K562 (cell line): Measurements from ENCODE around the gene RCOR3. TPM values are rescaled to one million over a fixed set of nuclear protein-coding genes. Genes with fewer than 3 reads are reported as not detected.

Experiments
- ATAC-seq: fragments of 200-7000 bp; cut with Tn5 transposase; 3 replicates; pipeline ENCODE4 v1.9.1; 2020; ENCODE audit warnings: moderate library complexity
- BruUV-seq: library from RNA; stranded (reverse); fragments of 400-500 nt; replicated peaks from 2 replicates; lab custom pipeline; 2021; lab: Mats Ljungman, UMichigan
- CTCF ChIA-PET: fragments of 300-600 bp; formaldehyde crosslinking; extraction: SDS; loops from one replicate; lab custom pipeline; 2021; ENCODE audit warnings: low intra/inter-chr PET ratio; lab: Yijun Ruan, JAX
- POLR2A ChIA-PET: fragments of 300-600, 350-650 bp; sonication (Branson Sonifier 250); formaldehyde crosslinking; extraction: SDS; loops from one replicate; lab custom pipeline; 2021; ENCODE audit warnings: antibody characterized with exemption, inconsistent platforms; lab: Yijun Ruan, JAX
- DNase-seq, 4 experiments: peaks; one replicate each; pipeline versions ENCODE4 v3.0.0 to v3.0.0-alpha.2; 2011 to 2018; ENCODE audit warnings: low spot score in 3 of 4, mixed read lengths in 3 of 4; ENCODE audit errors: extremely low read depth in 1 of 4
- FAIRE-seq: peaks from 2 replicates; lab custom pipeline; 2011; peaks lifted over from hg19 to GRCh38; lab: Jason Lieb, UNC
- H2AFZ ChIP-seq: 2 replicates; pipeline ENCODE4 v1.6.0; 2011; ENCODE audit warnings: low read depth, low read length, control low read depth, inconsistent platforms
- H3K27ac ChIP-seq: fragments of 200-600 bp; 3 replicates; pipeline ENCODE4 v1.8.0; 2011; ENCODE audit warnings: low read depth, mild to moderate bottlenecking, control low read depth, inconsistent platforms, low read length, moderate library complexity, mixed read lengths; ENCODE audit errors: extremely low read depth
- H3K27me3 ChIP-seq, 2 experiments: fragments of 300-600 bp in 1 of 2; 2 replicates in 1 of 2; 3 replicates in 1 of 2; pipeline versions ENCODE4 v1.6.0 to v1.8.0; 2011; ENCODE audit warnings: inconsistent platforms in 2 of 2, low read length in 2 of 2, mild to moderate bottlenecking in 1 of 2, mixed read lengths in 1 of 2, moderate library complexity in 1 of 2; ENCODE audit not compliant: control insufficient read depth in 2 of 2, insufficient read depth in 2 of 2
- H3K36me3 ChIP-seq: fragments of 300-600 bp; 3 replicates; pipeline ENCODE4 v1.8.0; 2011; ENCODE audit warnings: mild to moderate bottlenecking, low read length, inconsistent platforms; ENCODE audit not compliant: control insufficient read depth, insufficient read depth
- H3K4me1 ChIP-seq, 2 experiments: fragments of 200-600 bp in 1 of 2; replicated peaks in 1 of 2; 2 replicates in 1 of 2; 3 replicates in 1 of 2; pipeline versions ENCODE4 v1.5.1 to v1.8.0; 2011; ENCODE audit warnings: inconsistent platforms in 2 of 2, low read length in 2 of 2, mild to moderate bottlenecking in 1 of 2, mixed read lengths in 1 of 2, moderate library complexity in 1 of 2; ENCODE audit not compliant: control insufficient read depth in 2 of 2, insufficient read depth in 2 of 2
- H3K4me2 ChIP-seq: 2 replicates; pipeline ENCODE4 v1.6.1; 2011; ENCODE audit warnings: low read length, control low read depth, inconsistent platforms, mixed read lengths; ENCODE audit not compliant: insufficient read depth
- H3K4me3 ChIP-seq: fragments of 200-600 bp; sonication (generic), shearing (Covaris generic); 2 replicates; pipeline ENCODE4 v1.5.1; 2016; ENCODE audit warnings: control low read depth, inconsistent platforms
- H3K79me2 ChIP-seq: fragments of 200-600 bp; 3 replicates; pipeline ENCODE4 v1.8.0; 2011; ENCODE audit warnings: low read length, inconsistent platforms; ENCODE audit not compliant: control insufficient read depth, insufficient read depth
- H3K9ac ChIP-seq, 2 experiments: 2 replicates each; pipeline versions ENCODE4 v1.6.0 to v1.6.1; 2011; ENCODE audit warnings: low read depth in 2 of 2, low read length in 2 of 2, control low read depth in 1 of 2, inconsistent platforms in 1 of 2, mild to moderate bottlenecking in 1 of 2, mixed read lengths in 1 of 2; ENCODE audit not compliant: insufficient read depth in 1 of 2
- H3K9me1 ChIP-seq: one replicate; pipeline ENCODE4 v1.6.0; 2011; ENCODE audit warnings: inconsistent platforms, mild to moderate bottlenecking, low read length, moderate library complexity; ENCODE audit not compliant: control insufficient read depth, insufficient read depth
- H3K9me3 ChIP-seq: replicated peaks from 2 replicates; pipeline ENCODE4 v1.5.1; 2011; ENCODE audit warnings: low read depth, low read length, inconsistent platforms; ENCODE audit not compliant: control insufficient read depth, insufficient read depth
- H4K20me1 ChIP-seq: replicated peaks from 2 replicates; pipeline ENCODE4 v1.6.1; 2011; ENCODE audit warnings: low read length, inconsistent platforms, mixed read lengths; ENCODE audit not compliant: control insufficient read depth, insufficient read depth
- CBX3 ChIP-seq, 2 experiments: IDR thresholded peaks; 1 replicate in 1 of 2; 2 replicates in 1 of 2; pipeline ENCODE4 v1.6.1; 2012; ENCODE audit warnings: inconsistent platforms in 2 of 2, low read length in 2 of 2, borderline replicate concordance in 1 of 2, control low read depth in 1 of 2
- CEBPG ChIP-seq, 3 experiments: fragments of 200-800 bp in 1 of 3; sonication (Bioruptor generic) in 1 of 3; sonication (generic) in 1 of 3; formaldehyde crosslinking in 1 of 3; IDR thresholded peaks in 2 of 3; conservative IDR thresholded peaks in 1 of 3; 2 replicates each; pipeline versions ENCODE4 v1.6.1 to v1.8.0; 2016 to 2022; ENCODE audit warnings: missing compliant biosample characterization in 2 of 3, missing genetic modification characterization in 2 of 3, mild to moderate bottlenecking in 1 of 3, missing genetic modification reagents in 1 of 3
- JUN ChIP-seq, 2 experiments: sonication (generic) in 1 of 2; formaldehyde crosslinking in 1 of 2; IDR thresholded peaks; 2 replicates each; pipeline versions ENCODE4 v1.6.1 to v1.8.0; 2012 to 2022; ENCODE audit warnings: borderline replicate concordance in 2 of 2, mild to moderate bottlenecking in 2 of 2, improper control_type of control experiment in 1 of 2, low read depth in 1 of 2, low read length in 1 of 2, missing genetic modification reagents in 1 of 2
- RBM25 ChIP-seq: fragments of 200-400 bp; formaldehyde crosslinking; IDR thresholded peaks from 2 replicates; pipeline ENCODE4 v1.6.1; 2018; ENCODE audit warnings: low read length, low read depth, moderate library complexity; ENCODE audit not compliant: severe bottlenecking
- RREB1 ChIP-seq: fragments of 250-450 bp; sonication (Bioruptor Pico); IDR thresholded peaks from 2 replicates; pipeline ENCODE4 v1.4.0; 2020
- SMARCA4 ChIP-seq: fragments of 450-650 bp; IDR thresholded peaks from 2 replicates; pipeline ENCODE4 v1.6.1; 2016
- SOX6 ChIP-seq: fragments of 450-650 bp; IDR thresholded peaks from 2 replicates; pipeline ENCODE4 v1.6.1; 2014; ENCODE audit warnings: mild to moderate bottlenecking
- TCF7 ChIP-seq: sonication (generic); IDR thresholded peaks from 2 replicates; pipeline ENCODE4 v1.6.1; 2016; ENCODE audit warnings: antibody characterized with exemption, borderline replicate concordance
- TRIM28 ChIP-seq: fragments of 450-650 bp; IDR thresholded peaks from 2 replicates; pipeline ENCODE4 v1.6.1; 2017
- ZNF277 ChIP-seq: fragments of 250-450 bp; sonication (Bioruptor Pico); IDR thresholded peaks from 2 replicates; pipeline ENCODE4 v1.8.0; 2022; ENCODE audit warnings: inconsistent platforms, mild to moderate bottlenecking, moderate library complexity, borderline replicate concordance
- ZNF354B ChIP-seq: fragments of 250-450 bp; sonication (Bioruptor Pico); IDR thresholded peaks from 2 replicates; pipeline ENCODE4 v1.4.0; 2020
- ZNF75A ChIP-seq: fragments of 450-650 bp; formaldehyde crosslinking; IDR thresholded peaks from 2 replicates; pipeline ENCODE4 v1.4.0; 2020; ENCODE audit warnings: mild to moderate bottlenecking
- WGBS: fragments of 100-300 bp; shearing (Covaris generic); methylation state at CpG from one replicate; pipeline ENCODE4 v1.1.6; 2016; ENCODE audit warnings: low coverage, mixed read lengths; ENCODE audit not compliant: insufficient coverage; ENCODE audit errors: missing lambda C conversion rate; 5-methylcytosine and 5-hydroxymethylcytosine counted together
- in situ Hi-C: fragments of 300-500 bp; cut with MboI; formaldehyde crosslinking; loops from 4 replicates; pipeline ENCODE4 v1.15.0; 2018; ENCODE audit warnings: inconsistent platforms, mixed read lengths
- intact Hi-C: fragments of 100-400 bp; cut with micrococcal nuclease; formaldehyde crosslinking; loops from 2 replicates; pipeline ENCODE4 v1.14.2; 2022
- polyA plus RNA-seq, 8 experiments: library from polyadenylated mRNA; depleted of rRNA in 4 of 8; stranded (reverse) in 5 of 8; unstranded in 3 of 8; fragments of >200 nt; fragmentation: Nextera tagmentation in 2 of 8; fragmentation: Illumina TruSeq in 1 of 8; extraction: Ambion mirVana in 2 of 8; extraction: Trizol in 1 of 8; gene quantifications; 2 replicates each; pipeline versions ENCODE4 v1.2.1 to v1.2.3, GENCODE V29; 2011 to 2014; ENCODE audit warnings: inconsistent platforms in 1 of 8, missing spikeins in 1 of 8
- total RNA-seq, 7 experiments: library from RNA; depleted of rRNA in 6 of 7; stranded (reverse); fragments of >200 nt in 6 of 7; fragmentation: Illumina TruSeq in 2 of 7; extraction: Trizol in 2 of 7; gene quantifications; 2 replicates each; pipeline versions ENCODE4 v1.2.1 to v1.2.3, GENCODE V29; 2011 to 2021; ENCODE audit warnings: low replicate concordance in 1 of 7

The RCOR3 gene
- total and polyA plus RNA-seq, 9 of the 15 experiments (the other 6 are each of a cell fraction or from before 2014, with no cell fraction given), result 9.7 to 42.7 (median 29.5) TPM

GRCh38 chr1:211319892-211320291 is 60.7 kb downstream of the RCOR3 start (continued):
- TF ChIP-seq JUN (IDR thresholded peaks at IDR 0.05; ENCODE audit: borderline replicate concordance, low read depth, low read length), result no peak
- TF ChIP-seq JUN (CRISPR knock-in tag; IDR thresholded peaks at IDR 0.05; ENCODE audit: borderline replicate concordance), result no peak

GRCh38 chr1:211320980-211321379 is 61.8 kb downstream of the RCOR3 start:
- no peaks in the 10 kb centered on the region for H3K79me2 ChIP-seq
- TF ChIP-seq ZNF75A (CRISPR knock-in tag), result no peak
- TF ChIP-seq ZNF354B (CRISPR knock-in tag), result no peak
- TF ChIP-seq CBX3 (IDR thresholded peaks at IDR 0.05; ENCODE audit: borderline replicate concordance in 1 of 2, low read length in 2 of 2), result peak in 1 of 2 experiments; percentile 20; a peak in 1 of 3 replicates
- TF ChIP-seq RREB1 (CRISPR knock-in tag), result no peak
- no peak for TF ChIP-seq TCF7
- TF ChIP-seq SMARCA4, result peak; percentile 28; the same call in 1 of the 2 replicates
- 0 out of 2 replicates have a peak, but pooled peaks have one; percentile 7 for TF ChIP-seq SOX6
- TF ChIP-seq ZNF277 (CRISPR knock-in tag), result no peak
- peak; percentile 12 for TF ChIP-seq RBM25
- TF ChIP-seq CEBPG (CRISPR knock-in tag; IDR thresholded peaks at IDR 0.05), result no peak
- peak in 1 of 2 experiments; percentile 48; a peak in 2 of 4 replicates for TF ChIP-seq CEBPG (tag; conservative IDR thresholded peaks at IDR 0.05 in 1 of 2, IDR thresholded peaks at IDR 0.05 in 1 of 2)
- 0 out of 2 replicates have a peak, but pooled peaks have one; percentile 45 for TF ChIP-seq TRIM28

More at GRCh38 chr1:211320980-211321379, 61.8 kb downstream of the RCOR3 start:
- CTCF ChIA-PET, result interaction anchor here (0.7 kb wide), 1 partner anchor 539 kb away, joined by 5 read pairs; no protein-coding TSS in a partner anchor
- intact Hi-C loops (no loop called here), in situ Hi-C loops (loop anchor here (5.0 to 10.0 kb wide), 2 partner anchors 151 to 334 kb away; no protein-coding TSS in a partner anchor)
- ATAC-seq (peak; percentile 36), FAIRE-seq (no peak), DNase-seq (no peak)
- no peaks in the 10 kb centered on the region; the same call in 2 of the 3 replicates for H3K36me3 ChIP-seq
- 71% methylated on average over 4 of the region's 4 CpGs for WGBS
- H3K9me3 ChIP-seq, result no peaks in the 10 kb centered on the region
- no peak overlapping the region for H3K27ac ChIP-seq
- H3K9ac ChIP-seq, result no peak overlapping the region
- H2AFZ ChIP-seq, result no peak overlapping the region
- H3K27me3 ChIP-seq, result no peaks in the 10 kb centered on the region
- POLR2A ChIA-PET, result interaction anchor here (0.6 to 0.9 kb wide), 2 partner anchors 32 to 149 kb away, joined by 3 to 4 read pairs; no protein-coding TSS in a partner anchor
- peaks cover 6% of the 10 kb centered on the region in 2 experiments; a peak in 3 of 5 replicates for H3K4me1 ChIP-seq
- H4K20me1 ChIP-seq, result no peaks in the 10 kb centered on the region
- no peaks in the 10 kb centered on the region for H3K9me1 ChIP-seq
- no peak overlapping the region for H3K4me3 ChIP-seq
- H3K4me2 ChIP-seq, result no peak overlapping the region
- no TSS peak for BruUV-seq
